ENCODE data around the gene ATP2A3.

Gene ATP2A3

GRCh38 chr17:3927628-3928340 lies 36.5 kb downstream of the ATP2A3 start:
- TF ChIP-seq SIN3A (IDR thresholded peaks at IDR 0.05; ENCODE audit: borderline replicate concordance, insufficient read depth, low read length) (no peak), TAF1 (IDR thresholded peaks at IDR 0.05; ENCODE audit: borderline replicate concordance, insufficient read depth, low read length) (no peak), REST (IDR thresholded peaks at IDR 0.05; ENCODE audit: insufficient read depth in 1 of 2, low read depth in 2 of 2, low read length in 2 of 2) (no peak), POLR2AphosphoS5 (IDR thresholded peaks at IDR 0.05; ENCODE audit: low read depth, low read length) (no peak), FOXP2 (optimal IDR thresholded peaks at IDR 0.05; ENCODE audit: borderline replicate concordance, extremely low read depth, extremely low read length, insufficient read depth) (no peak)

- TF ChIP-seq SIN3A (IDR thresholded peaks at IDR 0.05; ENCODE audit: borderline replicate concordance, insufficient read depth, low read length) (no peak), TAF1 (IDR thresholded peaks at IDR 0.05; ENCODE audit: borderline replicate concordance, insufficient read depth, low read length) (no peak), POLR2AphosphoS5 (IDR thresholded peaks at IDR 0.05; ENCODE audit: low read depth, low read length) (no peak), REST (IDR thresholded peaks at IDR 0.05; ENCODE audit: insufficient read depth in 1 of 2, low read depth in 2 of 2, low read length in 2 of 2) (no peak), FOXP2 (optimal IDR thresholded peaks at IDR 0.05; ENCODE audit: borderline replicate concordance, extremely low read depth, extremely low read length, insufficient read depth) (no peak)
Observed at GRCh38 chr17:3926860-3927627, 37.2 kb downstream of the ATP2A3 start.

GRCh38 chr17:3925684-3926485 lies 38.4 kb downstream of the ATP2A3 start:
- TF ChIP-seq FOXP2 (optimal IDR thresholded peaks at IDR 0.05; ENCODE audit: borderline replicate concordance, extremely low read depth, extremely low read length, insufficient read depth): no peak
- TF ChIP-seq TAF1 (IDR thresholded peaks at IDR 0.05; ENCODE audit: borderline replicate concordance, insufficient read depth, low read length): no peak
- TF ChIP-seq POLR2AphosphoS5 (IDR thresholded peaks at IDR 0.05; ENCODE audit: low read depth, low read length): no peak
- no peak for TF ChIP-seq REST (IDR thresholded peaks at IDR 0.05; ENCODE audit: insufficient read depth in 1 of 2, low read depth in 2 of 2, low read length in 2 of 2)
- TF ChIP-seq SIN3A (IDR thresholded peaks at IDR 0.05; ENCODE audit: borderline replicate concordance, insufficient read depth, low read length): no peak

- TF ChIP-seq SIN3A (IDR thresholded peaks at IDR 0.05; ENCODE audit: borderline replicate concordance, insufficient read depth, low read length) (no peak), TAF1 (IDR thresholded peaks at IDR 0.05; ENCODE audit: borderline replicate concordance, insufficient read depth, low read length) (no peak), REST (IDR thresholded peaks at IDR 0.05; ENCODE audit: insufficient read depth in 1 of 2, low read depth in 2 of 2, low read length in 2 of 2) (no peak), FOXP2 (optimal IDR thresholded peaks at IDR 0.05; ENCODE audit: borderline replicate concordance, extremely low read depth, extremely low read length, insufficient read depth) (no peak), POLR2AphosphoS5 (IDR thresholded peaks at IDR 0.05; ENCODE audit: low read depth, low read length) (no peak)
Observed at GRCh38 chr17:3924512-3925350, 39.5 kb downstream of the ATP2A3 start.

All from PFSK-1 (cell line).